Nephron progenitor cell (in vitro differentiated cells): ENCODE measurements around the gene CENPU.

Experiments used
- DNase-seq: peaks from one replicate; pipeline ENCODE4 v3.0.0; 2021
- H3K27ac Mint-ChIP-seq: 2 replicates; pipeline ENCODE4 v1.8.0; 2021; ENCODE audit warnings: mild to moderate bottlenecking, moderate library complexity, mixed read lengths
- H3K27me3 Mint-ChIP-seq: 2 replicates; pipeline ENCODE4 v1.8.0; 2021; ENCODE audit warnings: mild to moderate bottlenecking, low read depth, mixed read lengths; ENCODE audit not compliant: poor library complexity
- H3K36me3 Mint-ChIP-seq: 2 replicates; pipeline ENCODE4 v1.8.0; 2021; ENCODE audit warnings: low read depth, mixed read lengths
- H3K4me1 Mint-ChIP-seq: 2 replicates; pipeline ENCODE4 v1.8.0; 2021; ENCODE audit warnings: mixed read lengths
- H3K4me3 Mint-ChIP-seq: 2 replicates; pipeline ENCODE4 v1.8.0; 2021; ENCODE audit warnings: mild to moderate bottlenecking, moderate library complexity, mixed read lengths
- H3K9me3 Mint-ChIP-seq: 2 replicates; pipeline ENCODE4 v1.8.0; 2021; ENCODE audit warnings: mild to moderate bottlenecking, moderate library complexity, mixed read lengths
- TF ChIP-seq, protein P1 (sequence below): fragments of 200-600 bp; sonication (generic); IDR thresholded peaks from 2 replicates; pipeline ENCODE4 v1.5.0; 2021; ENCODE audit warnings: antibody characterized with exemption

Gene CENPU

DNA sequence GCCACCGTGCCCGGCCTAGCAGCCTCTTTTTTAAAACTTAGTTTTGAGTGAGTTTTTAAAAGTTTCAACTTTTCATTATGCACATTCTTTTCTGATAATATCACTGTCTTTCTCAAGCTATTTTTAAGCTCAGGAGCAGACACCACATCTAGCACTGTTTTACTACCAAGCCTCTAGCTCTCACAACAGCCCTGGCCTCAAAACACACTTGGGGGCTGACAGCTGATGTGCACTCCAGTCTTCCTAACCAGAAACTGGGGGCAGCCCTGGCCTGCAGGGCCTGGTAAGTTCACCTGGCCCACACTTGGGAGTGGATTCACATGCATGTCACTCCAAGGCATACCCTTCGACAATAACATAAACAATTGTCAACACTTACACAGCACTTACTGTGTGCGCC lies 34.0 kb downstream of the CENPU start:
- TF ChIP-seq, protein P1, sequence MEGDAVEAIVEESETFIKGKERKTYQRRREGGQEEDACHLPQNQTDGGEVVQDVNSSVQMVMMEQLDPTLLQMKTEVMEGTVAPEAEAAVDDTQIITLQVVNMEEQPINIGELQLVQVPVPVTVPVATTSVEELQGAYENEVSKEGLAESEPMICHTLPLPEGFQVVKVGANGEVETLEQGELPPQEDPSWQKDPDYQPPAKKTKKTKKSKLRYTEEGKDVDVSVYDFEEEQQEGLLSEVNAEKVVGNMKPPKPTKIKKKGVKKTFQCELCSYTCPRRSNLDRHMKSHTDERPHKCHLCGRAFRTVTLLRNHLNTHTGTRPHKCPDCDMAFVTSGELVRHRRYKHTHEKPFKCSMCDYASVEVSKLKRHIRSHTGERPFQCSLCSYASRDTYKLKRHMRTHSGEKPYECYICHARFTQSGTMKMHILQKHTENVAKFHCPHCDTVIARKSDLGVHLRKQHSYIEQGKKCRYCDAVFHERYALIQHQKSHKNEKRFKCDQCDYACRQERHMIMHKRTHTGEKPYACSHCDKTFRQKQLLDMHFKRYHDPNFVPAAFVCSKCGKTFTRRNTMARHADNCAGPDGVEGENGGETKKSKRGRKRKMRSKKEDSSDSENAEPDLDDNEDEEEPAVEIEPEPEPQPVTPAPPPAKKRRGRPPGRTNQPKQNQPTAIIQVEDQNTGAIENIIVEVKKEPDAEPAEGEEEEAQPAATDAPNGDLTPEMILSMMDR = no peak
- no peak overlapping the region for H3K27ac Mint-ChIP-seq
- no peaks in the 10 kb centered on the region for H3K9me3 Mint-ChIP-seq
- H3K4me3 Mint-ChIP-seq = no peak overlapping the region
- H3K4me1 Mint-ChIP-seq = no peaks in the 10 kb centered on the region
- DNase-seq = no peak
- H3K27me3 Mint-ChIP-seq = no peaks in the 10 kb centered on the region
- peaks cover 58% of the 10 kb centered on the region for H3K36me3 Mint-ChIP-seq

DNA sequence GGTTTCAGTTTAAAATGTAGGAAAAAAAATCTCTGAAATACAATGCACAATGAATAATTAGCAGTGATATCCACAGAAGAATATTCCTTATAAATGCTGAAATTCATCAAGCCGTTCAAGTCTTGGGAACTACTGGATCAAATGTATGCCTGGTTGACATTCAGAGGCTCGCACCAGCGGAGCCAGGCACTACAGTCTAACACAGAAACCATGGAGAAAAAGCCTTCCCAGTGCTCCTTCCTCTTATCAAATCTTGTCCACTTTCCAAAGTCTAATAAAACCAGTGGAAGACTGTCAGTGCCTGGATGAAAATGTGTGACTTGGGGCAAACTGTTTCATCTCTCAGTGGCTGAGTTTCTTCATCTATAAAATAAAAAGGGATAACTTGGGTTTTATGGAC lies 35.9 kb downstream of the CENPU start:
- H3K27ac Mint-ChIP-seq = peak overlapping the region; percentile 70
- no peaks in the 10 kb centered on the region for H3K27me3 Mint-ChIP-seq
- peaks cover 57% of the 10 kb centered on the region for H3K36me3 Mint-ChIP-seq
- TF ChIP-seq, protein P1 = no peak
- no peaks in the 10 kb centered on the region for H3K9me3 Mint-ChIP-seq
- DNase-seq = no peak
- no peaks in the 10 kb centered on the region for H3K4me1 Mint-ChIP-seq
- no peak overlapping the region for H3K4me3 Mint-ChIP-seq

DNA sequence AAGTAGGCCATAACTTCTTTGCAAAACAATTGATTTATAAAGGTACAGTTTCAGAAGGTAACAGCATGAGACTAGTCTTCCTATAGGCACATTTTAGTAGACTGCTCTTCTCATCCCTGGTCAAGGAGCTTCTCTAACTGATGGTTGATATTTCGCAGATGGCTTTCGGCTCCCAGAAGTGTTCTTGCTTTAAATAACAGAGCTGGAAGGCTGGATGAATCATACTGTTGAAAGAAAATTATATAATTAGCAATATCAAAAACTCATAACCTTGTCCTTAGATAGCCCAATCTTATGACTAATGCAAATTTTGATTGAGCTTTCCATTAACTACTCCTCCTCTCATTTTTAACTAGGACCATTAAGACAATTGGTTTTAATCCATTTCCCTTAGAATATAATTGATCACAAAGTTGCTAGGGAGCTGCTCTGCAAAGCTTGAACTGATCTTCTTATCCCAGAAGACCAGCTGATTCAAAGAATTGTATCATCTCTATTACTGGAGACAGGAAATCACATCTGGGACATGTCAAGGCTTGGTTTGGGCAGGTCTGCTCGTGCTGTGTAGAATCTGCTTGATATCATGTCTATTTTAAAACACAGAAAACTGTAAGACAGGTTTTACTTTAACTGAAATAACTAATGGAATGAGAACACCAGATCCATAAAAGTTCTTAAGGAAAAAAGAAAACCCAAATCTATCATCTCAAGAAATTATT lies 38.6 kb downstream of the CENPU start:
- no peak overlapping the region for H3K4me3 Mint-ChIP-seq
- H3K27ac Mint-ChIP-seq = peak overlapping the region; percentile 68
- TF ChIP-seq, protein P1 = no peak
- peaks cover 57% of the 10 kb centered on the region for H3K36me3 Mint-ChIP-seq
- no peaks in the 10 kb centered on the region for H3K9me3 Mint-ChIP-seq
- H3K27me3 Mint-ChIP-seq = no peaks in the 10 kb centered on the region
- no peak for DNase-seq
- no peaks in the 10 kb centered on the region for H3K4me1 Mint-ChIP-seq

DNA sequence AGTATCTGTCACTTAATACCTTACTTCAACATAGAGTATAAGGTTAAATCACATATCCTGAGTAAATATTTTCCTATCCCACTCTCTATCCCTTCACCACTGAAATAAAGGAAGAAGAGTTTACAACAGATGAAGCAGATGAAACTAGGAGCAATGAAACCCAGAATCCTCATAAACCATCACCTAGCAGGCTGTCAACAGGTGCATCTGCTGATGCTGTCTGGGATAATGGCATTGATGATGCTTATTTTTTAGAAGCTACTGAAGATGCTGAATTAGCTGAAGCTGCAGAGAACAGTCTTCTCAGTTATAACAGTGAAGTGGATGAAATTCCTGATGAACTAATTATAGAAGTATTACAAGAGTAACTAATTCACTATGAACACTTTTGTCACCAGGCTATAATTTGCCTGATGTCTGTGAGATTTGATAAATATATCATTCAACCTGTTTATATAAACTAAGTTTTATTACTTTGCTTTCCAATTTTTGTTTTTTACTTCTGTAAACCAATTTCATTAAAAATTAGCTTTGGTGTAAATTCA lies 39.4 kb downstream of the CENPU start:
- Mint-ChIP-seq H3K36me3 (peaks cover 52% of the 10 kb centered on the region), H3K27ac (no peak overlapping the region), H3K9me3 (no peaks in the 10 kb centered on the region), H3K4me3 (no peak overlapping the region), H3K27me3 (no peaks in the 10 kb centered on the region), H3K4me1 (no peaks in the 10 kb centered on the region)
- TF ChIP-seq, protein P1 = no peak
- DNase-seq = no peak

DNA sequence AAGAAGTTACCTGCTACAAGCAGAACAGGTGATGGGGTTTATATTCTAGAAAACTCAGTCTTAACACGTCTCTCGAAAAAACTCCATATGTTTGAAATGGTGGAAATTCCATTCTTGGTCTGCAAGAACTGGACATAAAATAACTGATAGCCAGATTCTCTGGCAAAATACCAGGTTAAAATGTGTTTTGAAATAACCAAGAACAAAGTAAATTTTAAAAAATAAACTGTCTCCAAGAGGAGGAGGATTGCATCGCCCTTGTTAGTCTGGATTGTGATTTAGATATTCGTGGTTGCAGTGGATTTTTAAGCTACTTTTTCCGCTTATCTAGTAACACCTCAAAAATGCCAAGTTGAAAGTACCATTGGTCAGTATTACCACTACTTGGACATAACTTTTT lies 40.8 kb downstream of the CENPU start:
- DNase-seq = no peak
- TF ChIP-seq, protein P1 = no peak
- H3K27ac Mint-ChIP-seq = peak overlapping the region; percentile 37

DNA sequence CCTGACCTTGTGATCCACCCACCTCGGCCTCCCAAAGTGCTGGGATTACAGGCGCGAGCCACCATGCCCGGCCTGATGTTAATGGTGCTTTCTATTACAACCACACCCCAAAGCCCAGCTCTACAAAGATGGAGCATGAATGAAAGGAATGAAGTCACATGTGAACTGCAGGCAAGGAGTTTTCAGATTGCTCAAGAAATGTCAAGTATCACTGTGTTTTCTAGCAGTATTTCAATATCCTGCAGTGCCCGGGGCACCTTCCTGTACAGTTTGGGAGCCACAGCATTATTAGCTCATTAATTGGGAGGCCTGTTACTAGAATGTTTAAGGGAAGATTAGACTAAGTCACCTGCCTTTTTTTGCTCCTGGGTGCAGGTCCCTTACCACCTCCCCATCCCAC lies 44.2 kb downstream of the CENPU start:
- peaks cover 48% of the 10 kb centered on the region for H3K36me3 Mint-ChIP-seq
- peaks cover 7% of the 10 kb centered on the region for H3K4me1 Mint-ChIP-seq
- no peaks in the 10 kb centered on the region for H3K27me3 Mint-ChIP-seq
- no peak overlapping the region for H3K4me3 Mint-ChIP-seq
- no peak overlapping the region for H3K27ac Mint-ChIP-seq
- DNase-seq = no peak
- TF ChIP-seq, protein P1 = no peak
- no peaks in the 10 kb centered on the region for H3K9me3 Mint-ChIP-seq

More for the DNA sequence above, 40.8 kb downstream of the CENPU start:
- Mint-ChIP-seq H3K4me1 (peaks cover 7% of the 10 kb centered on the region), H3K27me3 (no peaks in the 10 kb centered on the region), H3K9me3 (no peaks in the 10 kb centered on the region), H3K4me3 (no peak overlapping the region), H3K36me3 (peaks cover 51% of the 10 kb centered on the region)
